ENCODE data around the gene SPPL2B.

The SPPL2B gene

DNA sequence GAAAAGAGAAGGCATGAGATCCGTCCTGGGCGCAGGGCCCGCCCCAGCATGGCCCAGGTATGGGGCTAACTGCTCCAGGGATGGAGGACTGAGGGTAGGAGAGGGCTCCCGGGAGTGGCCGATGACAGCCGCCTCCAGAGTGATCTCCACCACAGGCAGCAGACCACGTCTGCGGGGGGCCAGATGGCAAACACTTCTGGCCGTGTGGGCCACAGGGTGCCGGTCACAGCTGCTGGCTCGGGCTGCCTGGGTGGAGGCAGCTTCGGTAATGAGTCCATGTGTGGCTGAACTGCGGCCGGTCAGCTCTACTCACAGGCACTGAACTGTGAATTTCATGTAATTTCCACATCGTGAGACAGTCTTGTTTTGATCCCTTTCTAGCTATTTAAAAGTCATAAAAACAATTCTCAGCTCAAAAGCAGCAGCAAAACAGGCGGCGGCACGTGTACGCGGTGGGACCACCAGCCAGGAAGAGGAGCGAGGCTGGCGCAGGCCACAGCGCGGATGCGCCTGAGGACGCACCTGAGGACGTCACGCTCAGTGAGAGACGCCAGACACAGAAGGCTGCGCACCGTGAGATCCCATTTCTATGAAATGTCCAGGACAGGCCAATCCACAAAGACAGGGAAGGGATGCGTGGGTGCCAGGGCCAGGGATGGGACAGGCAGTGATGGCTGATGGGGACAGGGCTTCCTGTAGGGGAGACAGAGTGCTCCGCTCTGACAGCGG is 4.1 kb upstream of the SPPL2B start:
- DNase-seq = no peak

- no peak for DNase-seq
Measured at GRCh38 chr19:2325281-2326046, 3.0 kb upstream of the SPPL2B start.

- DNase-seq = no peak
Measured at GRCh38 chr19:2326699-2327360, 1.7 kb upstream of the SPPL2B start.

DNA sequence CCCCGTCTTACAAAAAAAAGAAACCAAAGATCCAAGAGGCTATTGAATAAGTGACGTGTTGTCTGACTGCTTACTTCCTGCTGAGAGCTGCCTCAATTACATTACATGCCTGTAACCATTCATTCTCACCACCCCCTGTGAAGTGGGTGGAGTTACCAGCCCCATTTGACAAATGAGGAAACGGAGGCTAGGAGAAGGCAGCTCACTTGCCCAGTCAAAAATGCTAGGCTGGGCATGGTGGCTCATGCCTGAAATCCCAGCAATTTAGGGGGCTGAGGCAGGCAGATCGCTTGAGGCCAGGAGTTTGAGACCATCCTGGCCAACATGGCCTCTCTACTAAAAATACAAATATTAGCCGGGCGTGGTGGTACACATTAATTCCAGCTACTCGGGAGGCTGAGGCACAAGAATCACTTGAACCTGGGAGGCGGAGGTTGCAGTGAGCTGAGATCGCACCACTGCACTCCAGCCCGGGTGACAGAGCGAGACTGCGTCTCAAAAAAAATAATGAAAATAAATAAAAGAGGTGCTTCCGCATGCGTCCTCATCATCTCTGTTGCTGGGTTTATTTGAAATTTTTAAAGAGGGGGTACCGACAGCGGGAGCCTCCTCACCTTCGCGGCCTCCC is 597 bp upstream of the SPPL2B start:
- peak; percentile 59 for DNase-seq

DNA sequence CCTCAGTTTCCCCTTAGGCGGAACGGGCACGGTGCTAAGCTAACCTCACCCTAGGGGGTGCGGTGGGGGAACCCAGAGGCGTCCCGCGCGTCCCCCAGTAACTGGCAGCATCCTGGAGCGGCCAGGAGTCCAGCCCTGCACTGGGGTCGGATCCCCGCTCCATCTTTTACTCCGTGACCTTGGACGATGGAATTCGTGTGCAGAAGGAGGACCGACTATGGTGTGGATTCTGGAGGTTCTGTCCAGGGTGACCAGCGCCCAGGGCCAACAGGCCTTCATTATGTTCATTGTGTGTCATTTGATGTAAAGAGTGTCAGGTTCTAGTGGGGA is 630 bp downstream of the SPPL2B start:
- DNase-seq = no peak

GRCh38 chr19:2329501-2329916 is 1.0 kb downstream of the SPPL2B start:
- DNase-seq = no peak

DNA sequence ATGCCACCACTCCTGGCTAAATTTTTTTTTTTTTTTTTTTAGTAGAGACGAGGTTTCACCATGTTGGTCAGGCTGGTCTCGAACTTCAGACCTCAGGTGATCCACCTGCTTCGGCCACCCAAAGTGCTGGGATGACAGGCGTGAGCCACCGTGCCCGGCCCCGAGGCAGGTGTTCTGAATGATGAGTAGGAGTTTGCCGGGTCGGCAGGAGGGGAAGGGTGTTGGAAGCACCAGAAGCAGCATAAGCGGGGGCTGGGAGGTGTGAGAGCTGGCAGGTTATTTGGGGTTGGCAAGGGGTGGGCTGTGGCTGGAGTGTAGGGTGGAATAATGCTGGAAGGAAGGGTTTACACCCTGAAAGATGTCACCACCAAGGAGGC is 1.8 kb downstream of the SPPL2B start:
- no peak for DNase-seq

DNA sequence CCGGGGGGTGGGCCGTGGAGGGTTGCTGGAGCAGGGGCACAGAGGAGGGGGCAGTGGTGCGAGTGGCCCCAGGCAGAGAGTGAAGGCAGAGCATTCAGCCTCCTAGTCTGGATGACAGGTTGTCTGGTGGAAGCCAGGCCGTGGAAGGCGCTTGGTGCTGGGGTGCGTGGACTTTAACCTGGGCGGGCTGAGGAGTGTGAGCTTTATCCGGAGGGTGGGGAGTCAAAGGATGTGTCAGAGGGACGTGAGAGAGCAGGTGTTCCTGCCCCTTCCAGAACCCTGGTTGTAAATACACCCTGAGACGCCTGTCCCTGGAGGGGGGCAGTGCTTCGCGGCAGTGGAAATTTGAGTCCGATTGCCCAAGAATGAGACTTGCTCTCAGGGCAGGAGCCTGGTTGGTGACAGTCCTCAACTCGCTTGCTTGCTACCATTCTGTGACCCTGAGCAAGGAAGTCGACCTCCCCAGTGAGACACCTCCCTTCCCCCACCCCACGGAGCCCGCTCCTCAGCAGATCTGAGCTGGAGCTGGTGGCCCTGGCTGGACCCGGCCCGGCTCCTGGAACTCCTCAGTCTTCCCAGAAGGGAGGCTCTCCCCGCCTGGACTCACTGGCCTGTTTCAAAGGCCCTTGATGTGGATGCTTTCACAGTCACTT is 2.3 kb downstream of the SPPL2B start:
- no peak for DNase-seq

DNA sequence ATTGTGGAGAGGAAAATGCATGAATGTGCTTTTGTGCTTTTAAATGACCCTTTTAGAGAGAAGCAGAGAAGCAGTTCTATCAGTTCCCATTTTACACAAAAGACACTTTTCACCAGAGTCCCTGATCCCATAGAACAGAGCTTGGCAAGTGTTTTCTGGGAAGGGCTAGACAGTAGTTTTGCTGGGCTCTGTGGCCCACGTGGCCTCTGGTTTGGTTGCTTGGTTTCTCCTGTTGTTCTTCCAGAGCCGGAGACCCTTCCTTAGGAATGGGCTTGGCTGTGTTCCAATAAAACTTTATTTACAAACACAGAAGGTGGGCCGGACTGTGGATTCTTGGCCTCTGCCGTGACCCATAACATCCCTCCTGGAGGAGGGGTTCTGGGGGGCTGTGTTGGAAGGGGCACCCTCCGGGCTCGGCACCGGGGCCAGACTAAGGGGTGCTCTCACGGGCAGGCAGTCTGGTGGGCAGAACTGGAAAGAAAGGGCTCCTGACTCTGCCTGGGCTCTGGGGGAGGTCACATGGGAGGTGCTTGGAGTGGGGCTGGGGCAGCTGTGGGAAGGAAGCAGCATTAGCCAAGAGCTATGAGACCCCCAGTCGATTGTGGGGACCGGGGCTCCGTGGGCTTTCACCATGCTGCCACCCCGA is 3.2 kb downstream of the SPPL2B start:
- no peak for DNase-seq

DNA sequence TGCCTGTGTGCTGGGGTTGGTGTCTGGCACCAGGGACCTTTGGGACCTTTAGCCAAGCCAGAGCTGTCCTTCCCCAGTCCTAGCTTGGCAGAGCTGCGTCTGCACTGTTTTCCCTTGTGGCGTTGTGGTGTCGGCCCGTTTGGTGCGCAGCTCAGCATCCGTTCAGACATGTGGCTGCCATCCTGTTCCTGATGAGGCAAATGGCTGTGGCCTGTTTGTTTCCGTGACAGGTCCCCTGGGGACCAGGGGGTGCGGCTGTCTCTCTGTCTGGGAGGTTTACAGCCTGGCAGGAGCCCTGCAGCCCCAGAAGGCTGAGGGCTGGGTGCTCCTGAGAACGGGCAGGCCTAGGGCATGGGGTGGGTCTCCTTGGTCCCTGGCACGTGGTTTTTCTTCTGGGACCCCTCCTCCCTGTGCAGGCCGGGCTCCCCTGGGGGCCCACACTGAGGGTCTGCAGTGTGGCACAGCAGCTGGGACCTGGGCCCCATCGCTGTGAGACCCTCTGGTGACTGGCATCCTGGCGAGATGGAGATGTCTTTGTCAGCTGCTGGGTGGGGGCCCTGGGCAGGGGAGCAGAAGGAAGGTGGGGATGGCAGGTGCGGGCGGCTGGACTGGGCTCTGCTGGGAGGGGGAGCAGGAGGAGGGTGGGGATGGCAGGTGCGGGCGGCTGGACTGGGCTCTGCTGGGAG is 4.0 kb downstream of the SPPL2B start:
- DNase-seq = peak; percentile 69

DNA sequence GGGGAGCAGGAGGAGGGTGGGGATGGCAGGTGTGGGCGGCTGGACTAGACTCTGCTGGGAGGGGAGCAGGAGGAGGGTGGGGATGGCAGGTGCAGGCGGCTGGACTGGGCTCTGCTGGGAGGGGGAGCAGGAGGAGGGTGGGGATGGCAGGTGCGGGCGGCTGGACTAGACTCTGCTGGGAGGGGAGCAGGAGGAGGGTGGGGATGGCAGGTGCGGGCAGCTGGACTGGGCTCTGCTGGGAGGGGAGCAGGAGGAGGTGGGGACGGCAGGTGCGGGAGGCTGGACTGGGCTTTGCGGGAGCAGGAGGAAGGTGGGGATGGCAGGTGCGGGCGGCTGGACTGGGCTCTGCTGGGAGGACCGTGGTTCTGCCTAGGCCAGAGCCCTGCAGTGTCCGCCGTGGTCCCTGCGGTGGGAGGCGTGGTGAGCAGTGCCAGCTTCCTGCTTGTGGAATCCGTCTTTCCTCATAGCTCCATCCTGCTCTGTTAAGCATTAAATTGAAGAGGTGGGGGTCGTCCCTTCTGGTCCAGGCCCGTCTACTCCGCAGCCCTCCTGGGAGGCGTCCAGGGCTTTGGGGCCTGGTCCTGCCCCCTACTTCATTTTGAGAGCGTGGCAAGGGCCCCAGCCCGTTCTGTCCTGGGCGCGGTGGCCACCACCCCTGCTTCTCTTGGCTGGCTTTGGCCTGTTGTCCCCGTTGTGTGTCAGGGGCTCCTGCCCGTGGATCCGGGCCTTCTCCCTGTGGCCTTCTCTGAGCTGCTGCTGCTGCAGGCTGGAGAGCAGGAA is 4.7 kb downstream of the SPPL2B start:
- DNase-seq = peak; percentile 78

- DNase-seq = no peak
Measured at GRCh38 chr19:2333807-2334211, 5.3 kb downstream of the SPPL2B start.

- DNase-seq = no peak
Measured at GRCh38 chr19:2334426-2334825, 5.9 kb downstream of the SPPL2B start.

- DNase-seq = no peak
Measured at GRCh38 chr19:2334986-2335846, 6.7 kb downstream of the SPPL2B start.

DNA sequence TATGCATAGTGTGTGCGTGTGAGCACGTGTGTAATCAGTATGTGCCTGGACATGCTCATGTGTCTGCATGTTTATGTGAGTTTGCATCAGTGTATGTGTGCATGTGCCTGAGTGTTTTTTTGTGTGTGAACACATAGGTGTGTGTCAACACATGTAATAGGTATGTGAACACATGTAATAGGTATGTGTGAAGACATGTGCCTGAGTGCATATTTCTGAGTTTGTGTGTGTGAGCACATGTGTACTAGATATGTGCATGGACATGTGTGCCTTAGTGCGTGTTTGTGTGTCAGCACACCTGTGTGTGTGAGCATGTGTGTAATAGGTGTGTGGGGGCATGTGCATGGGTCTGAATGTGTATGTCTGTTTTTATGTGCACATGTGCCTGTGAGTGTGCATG is 7.4 kb downstream of the SPPL2B start:
- DNase-seq = no peak

GRCh38 chr19:2336528-2337328 is 8.2 kb downstream of the SPPL2B start:
- no peak for DNase-seq

- DNase-seq = peak; percentile 77
Measured at GRCh38 chr19:2337329-2337707, 8.8 kb downstream of the SPPL2B start.

DNA sequence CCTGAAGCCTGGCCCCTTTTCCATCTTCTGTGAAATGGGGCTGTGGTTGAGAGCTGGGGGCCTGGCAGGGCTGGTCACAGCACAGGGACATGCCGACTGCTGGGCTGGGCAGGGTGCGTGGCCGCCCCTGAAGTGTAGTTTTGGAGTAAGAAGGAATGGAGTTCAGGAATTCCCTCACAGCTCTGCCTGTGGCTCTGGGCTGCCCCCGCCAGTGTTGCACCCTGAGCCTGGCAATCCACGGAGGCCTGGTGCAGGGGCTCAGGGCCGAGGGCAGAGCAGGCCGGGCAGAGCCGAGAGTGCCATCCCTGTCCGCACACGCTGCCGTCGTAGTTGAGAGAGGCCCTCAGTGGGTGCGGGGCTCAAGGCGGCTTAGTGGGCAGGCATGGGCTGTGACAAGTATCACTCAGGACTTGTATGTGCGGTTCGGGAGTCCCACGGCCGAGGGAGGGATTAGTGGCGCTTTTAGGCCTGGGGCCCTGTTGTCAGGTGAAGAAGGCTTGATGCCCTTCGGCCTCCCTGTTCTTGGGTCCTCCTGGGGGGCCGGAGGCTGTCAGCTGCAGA is 9.7 kb downstream of the SPPL2B start:
- DNase-seq = no peak
